ENCODE results near the gene RPL21. TPM values are rescaled to one million over a fixed set of nuclear protein-coding genes. Genes with fewer than 3 reads are reported as not detected.
"Not testable (repeated sequence)": the region's sequence is repeated elsewhere in the genome, so short reads cannot be mapped to it uniquely, and the experiment has no call there.

RPL21 gene
- polyA plus RNA-seq, 2 donors, result 457 to 1,083 TPM

DNA sequence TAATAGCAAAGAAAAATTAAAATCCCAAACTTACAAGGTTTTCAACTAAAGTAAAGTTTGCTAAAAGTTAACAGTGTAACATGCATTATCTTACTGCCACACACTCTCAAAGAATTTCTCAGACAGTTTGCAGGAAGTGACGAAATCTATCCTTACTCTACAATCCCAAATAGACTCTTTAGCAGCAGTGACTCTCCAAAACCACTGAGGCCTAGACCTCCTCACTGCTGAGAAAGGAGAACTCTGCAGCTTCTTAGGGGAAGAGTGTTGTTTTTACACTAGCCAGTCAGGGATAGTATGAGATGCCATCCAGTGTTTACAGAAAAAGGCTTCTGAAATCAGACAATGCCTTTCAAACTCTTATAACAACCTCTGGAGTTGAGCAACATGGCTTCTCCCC is 32.5 kb upstream of the RPL21 start:
- WGBS, 2 donors, result 77 to 80% methylated on average over 1 of the region's 1 CpG
- H3K4me1 ChIP-seq (ENCODE audit: control insufficient read depth in 2 of 2, insufficient read depth in 2 of 2, low read length in 1 of 2); H3K27ac ChIP-seq (ENCODE audit: low read depth in 2 of 2, low read length in 1 of 2); H3K4me3 ChIP-seq (ENCODE audit: low read depth in 1 of 2, low read length in 2 of 2); H3K9me3 ChIP-seq (ENCODE audit: control insufficient read depth in 2 of 2, insufficient read depth in 1 of 2, low read depth in 1 of 2, low read length in 1 of 2); H3K27me3 ChIP-seq (ENCODE audit: control insufficient read depth in 1 of 2, insufficient read depth in 2 of 2, low read length in 2 of 2); H3K36me3 ChIP-seq (ENCODE audit: control insufficient read depth in 2 of 2, insufficient read depth in 2 of 2, low read length in 1 of 2): not testable (repeated sequence)

DNA sequence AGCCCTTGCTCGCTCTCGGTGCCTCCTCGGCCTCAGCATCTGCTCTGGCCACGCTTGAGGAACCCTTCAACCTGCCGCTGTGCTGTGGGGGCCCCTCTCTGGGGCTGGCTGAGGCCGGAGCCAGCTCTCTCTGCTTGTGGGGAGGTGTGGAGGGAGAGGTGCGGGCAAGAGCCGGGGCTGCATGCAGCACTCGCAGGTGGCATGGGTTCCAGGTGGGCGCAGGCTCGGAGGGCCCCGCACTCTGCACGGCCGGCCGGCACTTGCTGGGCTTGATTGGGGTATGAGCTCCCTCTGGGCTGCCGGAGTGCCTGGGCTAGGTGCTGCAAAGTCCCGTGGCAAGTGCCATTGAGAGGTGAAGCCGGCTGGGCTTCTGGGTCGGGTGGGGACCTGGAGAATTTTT is 31.7 kb upstream of the RPL21 start:
- H3K9me3 ChIP-seq (ENCODE audit: control insufficient read depth in 2 of 2, insufficient read depth in 1 of 2, low read depth in 1 of 2, low read length in 1 of 2), result no peaks in the 10 kb centered on the region
- H3K27me3 ChIP-seq (ENCODE audit: control insufficient read depth in 1 of 2, insufficient read depth in 2 of 2, low read length in 2 of 2), result no peaks in the 10 kb centered on the region
- H3K4me1 ChIP-seq (ENCODE audit: control insufficient read depth in 2 of 2, insufficient read depth in 2 of 2, low read length in 1 of 2), result no peaks in the 10 kb centered on the region
- no peaks in the 10 kb centered on the region for H3K36me3 ChIP-seq (ENCODE audit: control insufficient read depth in 2 of 2, insufficient read depth in 2 of 2, low read length in 1 of 2)
- no peak overlapping the region for H3K27ac ChIP-seq (ENCODE audit: low read depth in 2 of 2, low read length in 1 of 2)
- WGBS, 2 donors, result 90 to 93% methylated on average over 19 of the region's 19 CpGs
- no peak overlapping the region for H3K4me3 ChIP-seq (ENCODE audit: low read depth in 1 of 2, low read length in 2 of 2)

DNA sequence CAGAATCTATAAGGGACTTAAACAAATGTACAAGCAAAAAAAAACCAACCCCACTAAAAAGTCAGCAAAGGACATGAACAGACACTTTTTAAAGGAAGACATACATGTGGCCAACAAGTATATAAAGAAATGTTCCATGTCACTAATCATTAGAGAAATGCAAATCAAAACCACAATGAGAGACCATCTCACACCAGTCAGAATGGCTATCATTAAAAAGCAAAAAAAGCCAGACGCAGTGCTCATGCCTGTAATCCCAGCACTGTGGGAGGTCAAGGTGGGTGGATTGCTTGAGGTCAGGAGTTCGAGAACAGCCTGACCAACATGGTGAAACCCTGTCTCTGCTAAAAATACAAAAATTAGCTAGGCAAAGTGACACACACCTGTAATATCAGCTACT is 29.3 kb upstream of the RPL21 start:
- not testable (repeated sequence) for H3K27me3 ChIP-seq (ENCODE audit: control insufficient read depth in 1 of 2, insufficient read depth in 2 of 2, low read length in 2 of 2); H3K27ac ChIP-seq (ENCODE audit: low read depth in 2 of 2, low read length in 1 of 2); H3K4me3 ChIP-seq (ENCODE audit: low read depth in 1 of 2, low read length in 2 of 2); H3K4me1 ChIP-seq (ENCODE audit: control insufficient read depth in 2 of 2, insufficient read depth in 2 of 2, low read length in 1 of 2); H3K36me3 ChIP-seq (ENCODE audit: control insufficient read depth in 2 of 2, insufficient read depth in 2 of 2, low read length in 1 of 2); H3K9me3 ChIP-seq (ENCODE audit: control insufficient read depth in 2 of 2, insufficient read depth in 1 of 2, low read depth in 1 of 2, low read length in 1 of 2)
- WGBS, 2 donors, result 73 to 78% methylated on average over 2 of the region's 2 CpGs

DNA sequence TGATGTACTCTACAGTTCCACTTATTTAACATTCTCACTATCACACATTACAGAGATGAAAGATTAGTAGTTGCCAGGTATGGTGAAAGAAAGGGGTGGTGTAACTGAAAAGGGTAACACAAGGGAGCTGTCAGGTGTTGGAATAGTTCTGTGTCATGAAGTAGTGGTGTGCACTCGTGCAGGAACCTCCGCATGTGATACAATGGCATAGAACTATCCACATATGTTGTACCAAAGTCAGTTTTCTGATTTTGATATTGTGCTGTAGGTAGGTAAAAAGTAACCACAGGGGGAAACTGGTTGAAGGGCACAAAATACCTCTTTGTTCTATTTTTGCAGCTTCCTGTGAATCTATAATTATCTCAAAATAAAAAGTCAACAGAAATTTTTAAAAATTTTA is 24.4 kb upstream of the RPL21 start:
- Histone ChIP-seq H3K36me3 (ENCODE audit: control insufficient read depth in 2 of 2, insufficient read depth in 2 of 2, low read length in 1 of 2) (no peaks in the 10 kb centered on the region), H3K4me1 (ENCODE audit: control insufficient read depth in 2 of 2, insufficient read depth in 2 of 2, low read length in 1 of 2) (no peaks in the 10 kb centered on the region), H3K4me3 (ENCODE audit: low read depth in 1 of 2, low read length in 2 of 2) (no peak overlapping the region), H3K9me3 (ENCODE audit: control insufficient read depth in 2 of 2, insufficient read depth in 1 of 2, low read depth in 1 of 2, low read length in 1 of 2) (peaks cover 0 to 2% of the 10 kb centered on the region in 2 donors), H3K27me3 (ENCODE audit: control insufficient read depth in 1 of 2, insufficient read depth in 2 of 2, low read length in 2 of 2) (no peaks in the 10 kb centered on the region), H3K27ac (ENCODE audit: low read depth in 2 of 2, low read length in 1 of 2) (no peak overlapping the region)
- WGBS, 2 donors, result 69 to 80% methylated on average over 2 of the region's 2 CpGs

DNA sequence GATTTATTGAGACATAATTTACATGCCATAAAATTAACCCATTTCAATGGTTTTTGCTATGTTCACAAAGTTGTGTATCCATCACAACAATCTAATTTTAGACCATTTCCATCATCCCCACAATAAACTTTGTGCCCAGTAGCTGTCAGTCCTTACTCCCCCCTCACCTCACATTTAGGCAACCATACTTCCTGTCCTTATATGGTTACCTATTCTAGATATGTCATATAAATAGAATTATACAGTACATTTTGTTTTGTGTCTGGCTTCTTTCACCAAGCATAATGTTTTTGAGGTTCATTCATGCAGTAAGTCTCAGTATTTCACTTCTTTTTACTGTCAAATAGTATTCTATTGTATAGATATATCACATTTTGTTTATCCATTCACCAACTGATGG is 23.2 kb upstream of the RPL21 start:
- Histone ChIP-seq H3K27ac (ENCODE audit: low read depth in 2 of 2, low read length in 1 of 2) (no peak overlapping the region), H3K4me1 (ENCODE audit: control insufficient read depth in 2 of 2, insufficient read depth in 2 of 2, low read length in 1 of 2) (no peaks in the 10 kb centered on the region), H3K4me3 (ENCODE audit: low read depth in 1 of 2, low read length in 2 of 2) (no peak overlapping the region), H3K36me3 (ENCODE audit: control insufficient read depth in 2 of 2, insufficient read depth in 2 of 2, low read length in 1 of 2) (no peaks in the 10 kb centered on the region), H3K9me3 (ENCODE audit: control insufficient read depth in 2 of 2, insufficient read depth in 1 of 2, low read depth in 1 of 2, low read length in 1 of 2) (peaks cover 0 to 2% of the 10 kb centered on the region in 2 donors), H3K27me3 (ENCODE audit: control insufficient read depth in 1 of 2, insufficient read depth in 2 of 2, low read length in 2 of 2) (no peaks in the 10 kb centered on the region)

DNA sequence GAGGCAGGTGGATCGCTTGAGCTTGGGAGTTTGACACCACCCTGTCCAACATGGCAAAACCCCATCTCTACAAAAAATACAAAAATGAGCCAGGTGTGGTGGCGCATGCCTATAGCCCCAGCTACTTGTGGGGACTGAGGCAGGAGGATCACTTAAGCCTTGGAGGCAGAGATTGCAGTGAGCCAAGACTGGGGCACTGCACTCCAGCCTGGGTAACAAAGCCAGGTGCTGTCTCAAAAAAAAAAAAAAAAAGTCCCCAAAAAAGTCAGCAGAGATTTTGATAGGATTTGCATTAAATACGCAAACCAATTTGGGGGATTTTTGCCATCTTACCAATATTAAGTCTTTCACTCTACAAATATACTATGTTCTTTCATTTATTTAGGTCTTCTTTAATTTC is 21.7 kb upstream of the RPL21 start:
- Histone ChIP-seq H3K9me3 (ENCODE audit: control insufficient read depth in 2 of 2, insufficient read depth in 1 of 2, low read depth in 1 of 2, low read length in 1 of 2) (peaks cover 0 to 2% of the 10 kb centered on the region in 2 donors), H3K4me3 (ENCODE audit: low read depth in 1 of 2, low read length in 2 of 2) (no peak overlapping the region), H3K27me3 (ENCODE audit: control insufficient read depth in 1 of 2, insufficient read depth in 2 of 2, low read length in 2 of 2) (no peaks in the 10 kb centered on the region), H3K36me3 (ENCODE audit: control insufficient read depth in 2 of 2, insufficient read depth in 2 of 2, low read length in 1 of 2) (no peaks in the 10 kb centered on the region), H3K4me1 (ENCODE audit: control insufficient read depth in 2 of 2, insufficient read depth in 2 of 2, low read length in 1 of 2) (no peaks in the 10 kb centered on the region), H3K27ac (ENCODE audit: low read depth in 2 of 2, low read length in 1 of 2) (no peak overlapping the region)
- 94 to 95% methylated on average over 3 of the region's 3 CpGs for WGBS, 2 donors

DNA sequence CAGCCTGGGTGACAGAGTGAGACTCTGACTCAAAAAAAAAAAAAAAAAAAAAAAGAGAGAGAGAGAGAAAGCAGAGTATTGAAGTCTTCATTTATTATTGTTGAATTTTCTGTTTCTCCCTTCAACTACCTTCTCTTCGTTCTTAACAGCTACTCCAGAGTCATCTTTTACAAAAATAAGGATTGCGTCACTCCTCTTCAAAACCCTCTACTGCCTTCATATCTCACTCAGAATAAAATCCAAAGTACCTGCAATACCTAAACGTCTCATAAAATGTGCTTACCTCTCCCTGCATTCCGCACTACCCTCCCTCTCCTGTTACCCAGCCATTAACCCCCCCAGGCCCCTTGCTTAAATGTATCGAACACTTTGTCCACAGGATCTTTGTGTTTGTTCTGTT is 17.4 kb upstream of the RPL21 start:
- no peaks in the 10 kb centered on the region for H3K36me3 ChIP-seq (ENCODE audit: control insufficient read depth in 2 of 2, insufficient read depth in 2 of 2, low read length in 1 of 2)
- H3K4me3 ChIP-seq (ENCODE audit: low read depth in 1 of 2, low read length in 2 of 2), result no peak overlapping the region
- WGBS, 2 donors, result 87 to 89% methylated on average over 5 of the region's 5 CpGs
- H3K4me1 ChIP-seq (ENCODE audit: control insufficient read depth in 2 of 2, insufficient read depth in 2 of 2, low read length in 1 of 2), result no peaks in the 10 kb centered on the region
- H3K27ac ChIP-seq (ENCODE audit: low read depth in 2 of 2, low read length in 1 of 2), result no peak overlapping the region
- no peaks in the 10 kb centered on the region for H3K27me3 ChIP-seq (ENCODE audit: control insufficient read depth in 1 of 2, insufficient read depth in 2 of 2, low read length in 2 of 2)
- H3K9me3 ChIP-seq (ENCODE audit: control insufficient read depth in 2 of 2, insufficient read depth in 1 of 2, low read depth in 1 of 2, low read length in 1 of 2), result peaks cover 0 to 2% of the 10 kb centered on the region in 2 donors

DNA sequence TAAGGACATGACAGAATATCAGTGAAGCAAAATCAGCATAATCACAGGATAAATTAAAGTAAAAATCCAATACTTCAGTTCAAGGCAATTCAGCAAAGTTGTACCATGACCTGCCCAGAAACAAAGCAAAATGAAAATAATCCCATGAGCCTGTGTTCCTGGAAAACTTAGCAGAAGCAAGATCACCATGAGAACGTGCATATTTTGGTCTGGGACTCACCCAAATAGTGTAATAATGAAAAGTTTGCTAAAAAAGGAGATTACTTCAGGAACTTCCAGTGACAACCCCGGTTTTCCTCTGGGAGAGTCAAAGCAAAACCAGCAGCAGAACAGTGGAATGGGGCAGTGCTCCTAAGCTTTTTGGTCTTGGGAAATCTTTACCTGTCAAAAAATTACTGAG is 14.9 kb upstream of the RPL21 start:
- H3K36me3 ChIP-seq (ENCODE audit: control insufficient read depth in 2 of 2, insufficient read depth in 2 of 2, low read length in 1 of 2), result no peaks in the 10 kb centered on the region
- WGBS, 2 donors, result 51 to 73% methylated on average over 2 of the region's 2 CpGs

DNA sequence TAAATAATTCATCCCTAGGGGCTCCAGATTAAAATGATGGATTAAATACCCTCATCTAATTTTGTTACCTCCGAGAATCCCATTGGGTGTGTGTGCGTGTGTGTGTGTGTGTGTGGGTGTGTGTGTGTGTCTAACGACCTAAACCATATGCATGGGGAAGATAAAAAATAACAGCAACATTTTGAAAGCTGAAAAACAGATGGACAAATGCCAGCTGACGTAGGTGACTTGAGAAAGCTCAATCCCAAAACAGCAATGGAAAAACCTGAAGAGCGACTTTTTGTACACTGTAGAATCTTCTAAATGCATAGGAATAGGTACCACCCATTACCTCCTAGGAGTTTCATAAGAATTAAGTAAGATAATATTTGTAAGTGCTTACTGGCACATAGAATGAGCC is 8.7 kb upstream of the RPL21 start:
- WGBS, 2 donors, result 64 to 69% methylated on average over 5 of the region's 5 CpGs
- H3K27ac ChIP-seq (ENCODE audit: low read depth in 2 of 2, low read length in 1 of 2), result no peak overlapping the region
- H3K4me1 ChIP-seq (ENCODE audit: control insufficient read depth in 2 of 2, insufficient read depth in 2 of 2, low read length in 1 of 2), result no peaks in the 10 kb centered on the region
- H3K36me3 ChIP-seq (ENCODE audit: control insufficient read depth in 2 of 2, insufficient read depth in 2 of 2, low read length in 1 of 2), result no peaks in the 10 kb centered on the region
- no peaks in the 10 kb centered on the region for H3K27me3 ChIP-seq (ENCODE audit: control insufficient read depth in 1 of 2, insufficient read depth in 2 of 2, low read length in 2 of 2)
- H3K9me3 ChIP-seq (ENCODE audit: control insufficient read depth in 2 of 2, insufficient read depth in 1 of 2, low read depth in 1 of 2, low read length in 1 of 2), result no peaks in the 10 kb centered on the region
- H3K4me3 ChIP-seq (ENCODE audit: low read depth in 1 of 2, low read length in 2 of 2), result no peak overlapping the region

More for the DNA sequence above, 14.9 kb upstream of the RPL21 start:
- Histone ChIP-seq H3K4me3 (ENCODE audit: low read depth in 1 of 2, low read length in 2 of 2) (no peak overlapping the region), H3K27ac (ENCODE audit: low read depth in 2 of 2, low read length in 1 of 2) (no peak overlapping the region), H3K27me3 (ENCODE audit: control insufficient read depth in 1 of 2, insufficient read depth in 2 of 2, low read length in 2 of 2) (no peaks in the 10 kb centered on the region), H3K9me3 (ENCODE audit: control insufficient read depth in 2 of 2, insufficient read depth in 1 of 2, low read depth in 1 of 2, low read length in 1 of 2) (no peaks in the 10 kb centered on the region), H3K4me1 (ENCODE audit: control insufficient read depth in 2 of 2, insufficient read depth in 2 of 2, low read length in 1 of 2) (no peaks in the 10 kb centered on the region)

DNA sequence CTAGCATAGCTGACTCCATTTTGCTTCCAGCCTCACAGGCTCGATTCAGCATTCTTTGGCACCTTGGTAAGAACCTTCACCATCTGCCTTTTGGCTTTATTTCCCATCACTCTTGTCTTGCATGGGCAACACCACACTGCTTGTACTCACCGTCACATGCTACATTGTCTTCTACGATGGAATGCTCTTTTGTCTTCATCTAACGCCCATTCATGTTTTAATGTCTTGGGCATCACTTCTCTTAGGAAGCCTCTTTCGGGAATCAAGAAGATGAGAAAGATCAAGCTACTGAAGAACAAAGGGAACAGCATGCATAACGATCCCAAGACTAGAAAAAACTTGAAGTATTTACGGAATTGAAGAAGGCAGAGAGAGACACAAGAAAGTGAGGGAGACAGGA is 5.7 kb upstream of the RPL21 start:
- Histone ChIP-seq H3K9me3 (ENCODE audit: control insufficient read depth in 2 of 2, insufficient read depth in 1 of 2, low read depth in 1 of 2, low read length in 1 of 2) (no peaks in the 10 kb centered on the region), H3K27me3 (ENCODE audit: control insufficient read depth in 1 of 2, insufficient read depth in 2 of 2, low read length in 2 of 2) (no peaks in the 10 kb centered on the region), H3K4me1 (ENCODE audit: control insufficient read depth in 2 of 2, insufficient read depth in 2 of 2, low read length in 1 of 2) (no peaks in the 10 kb centered on the region), H3K36me3 (ENCODE audit: control insufficient read depth in 2 of 2, insufficient read depth in 2 of 2, low read length in 1 of 2) (no peaks in the 10 kb centered on the region), H3K27ac (ENCODE audit: low read depth in 2 of 2, low read length in 1 of 2) (no peak overlapping the region), H3K4me3 (ENCODE audit: low read depth in 1 of 2, low read length in 2 of 2) (no peak overlapping the region)
- 89 to 91% methylated on average over 7 of the region's 7 CpGs for WGBS, 2 donors
